Ascending aorta (tissue), 2 donors: ENCODE results near the gene FAM241B. TPM values are rescaled to one million over a fixed set of nuclear protein-coding genes. Genes with fewer than 3 reads are reported as not detected.

ENCODE experiments used
- DNase-seq, 2 donors: peaks; one replicate each; pipeline ENCODE4 v3.0.0-alpha.2; 2019; ENCODE audit warnings: low spot score in 2 of 2
- H3K27ac ChIP-seq, 2 donors: fragments of 200-600 bp; sonication (generic); one replicate each; pipeline ENCODE4 v1.5.1; 2016 to 2017; ENCODE audit warnings: mild to moderate bottlenecking in 1 of 2
- H3K27me3 ChIP-seq: fragments of 200-600 bp; sonication (generic); one replicate; pipeline ENCODE4 v1.5.1; 2017
- H3K36me3 ChIP-seq, 2 donors: fragments of 200-600 bp; sonication (generic); one replicate each; pipeline ENCODE4 v1.5.1; 2016
- H3K4me1 ChIP-seq, 2 donors: fragments of 200-600 bp; sonication (generic); one replicate each; pipeline ENCODE4 v1.5.1; 2016 to 2017; ENCODE audit warnings: mild to moderate bottlenecking in 1 of 2
- H3K4me3 ChIP-seq, 2 donors: fragments of 200-600 bp; sonication (generic); one replicate each; pipeline ENCODE4 v1.5.1; 2016 to 2017; ENCODE audit warnings: mild to moderate bottlenecking in 1 of 2
- H3K9me3 ChIP-seq, 2 donors: fragments of 200-600 bp; sonication (generic); one replicate each; pipeline ENCODE4 v1.5.1; 2016
- CTCF ChIP-seq, 3 experiments: fragments of 200-600 bp in 2 of 3; fragments of 450-650 bp in 1 of 3; sonication (generic) in 2 of 3; IDR thresholded peaks; one replicate each; pipeline ENCODE4 v1.5.1; 2016 to 2019; ENCODE audit warnings: antibody characterized with exemption in 3 of 3, mild to moderate bottlenecking in 1 of 3, moderate library complexity in 1 of 3
- intact Hi-C: fragments of 100-400 bp; cut with DNase I; formaldehyde crosslinking; loops from one replicate; pipeline ENCODE4 v1.15.1; 2023
- total RNA-seq: library from RNA; depleted of rRNA; stranded (reverse); fragments of >200 nt; gene quantifications from one replicate; pipeline ENCODE4 v1.1.0, GENCODE V29; 2016

The FAM241B gene
- total RNA-seq, 1 donor from 2014 or later, result not detected

- H3K9me3 ChIP-seq, result no peaks in the 10 kb centered on the region
- intact Hi-C loops, result no loop called here
- H3K36me3 ChIP-seq, result no peaks in the 10 kb centered on the region
- TF ChIP-seq CTCF (IDR thresholded peaks at IDR 0.05), result no peak
- H3K4me1 ChIP-seq, result peaks cover 0 to 5% of the 10 kb centered on the region in 2 donors
- H3K27ac ChIP-seq, result no peak overlapping the region
- no peak overlapping the region for H3K4me3 ChIP-seq
- DNase-seq, result no peak
- H3K27me3 ChIP-seq, result no peaks in the 10 kb centered on the region
Observed at GRCh38 chr10:69647126-69647525, 17.1 kb downstream of the FAM241B start.

- Histone ChIP-seq H3K36me3 (no peaks in the 10 kb centered on the region), H3K4me1 (peaks cover 0 to 5% of the 10 kb centered on the region in 2 donors), H3K27ac (no peak overlapping the region), H3K4me3 (no peak overlapping the region), H3K9me3 (no peaks in the 10 kb centered on the region), H3K27me3 (no peaks in the 10 kb centered on the region)
- intact Hi-C loops, result no loop called here
- no peak for DNase-seq
- TF ChIP-seq CTCF (IDR thresholded peaks at IDR 0.05), result no peak
Observed at GRCh38 chr10:69647819-69648218, 17.8 kb downstream of the FAM241B start.

- no peak for TF ChIP-seq CTCF (IDR thresholded peaks at IDR 0.05)
- H3K27me3 ChIP-seq, result no peaks in the 10 kb centered on the region
- H3K9me3 ChIP-seq, result no peaks in the 10 kb centered on the region
- H3K4me1 ChIP-seq, result peaks cover 0 to 5% of the 10 kb centered on the region in 2 donors
- no peak overlapping the region for H3K27ac ChIP-seq
- intact Hi-C loops, result no loop called here
- H3K4me3 ChIP-seq, result no peak overlapping the region
- H3K36me3 ChIP-seq, result no peaks in the 10 kb centered on the region
- DNase-seq, result no peak
Observed at GRCh38 chr10:69648461-69648860, 18.4 kb downstream of the FAM241B start.

- intact Hi-C loops, result no loop called here
- H3K27me3 ChIP-seq, result no peaks in the 10 kb centered on the region
- no peak for DNase-seq
- no peak for TF ChIP-seq CTCF (IDR thresholded peaks at IDR 0.05)
- H3K36me3 ChIP-seq, result no peaks in the 10 kb centered on the region
- H3K4me3 ChIP-seq, result no peak overlapping the region
- no peaks in the 10 kb centered on the region for H3K4me1 ChIP-seq
- H3K27ac ChIP-seq, result no peak overlapping the region
- no peaks in the 10 kb centered on the region for H3K9me3 ChIP-seq
Observed at GRCh38 chr10:69649786-69650550, 19.9 kb downstream of the FAM241B start.

- DNase-seq, result no peak
- Histone ChIP-seq H3K9me3 (no peaks in the 10 kb centered on the region), H3K4me1 (no peaks in the 10 kb centered on the region), H3K36me3 (no peaks in the 10 kb centered on the region), H3K4me3 (no peak overlapping the region), H3K27me3 (no peaks in the 10 kb centered on the region), H3K27ac (no peak overlapping the region)
- intact Hi-C loops, result no loop called here
- no peak for TF ChIP-seq CTCF (IDR thresholded peaks at IDR 0.05)
Observed at GRCh38 chr10:69650589-69651261, 20.7 kb downstream of the FAM241B start.
